ENCODE results near the gene MSMB. TPM values are rescaled to one million over a fixed set of nuclear protein-coding genes. Genes with fewer than 3 reads are reported as not detected.

Gene MSMB
- total and polyA plus RNA-seq, 2 of the 8 experiments (the other 6 are each of a cell fraction or from before 2014, with no cell fraction given), result not detected

- Histone ChIP-seq H3K79me1 (ENCODE audit: low read depth, low read length) (no peaks in the 10 kb centered on the region), H4K91ac (replicated peaks; ENCODE audit: insufficient read length, low read length) (no peak overlapping the region), H2BK120ac (replicated peaks; ENCODE audit: low read depth, low read length) (no peak overlapping the region), H3K4me3 (ENCODE audit: extremely low read depth in 1 of 4, insufficient read depth in 2 of 4, low read depth in 3 of 4, low read length in 4 of 4) (no peak overlapping the region), H3K36me3 (ENCODE audit: control insufficient read depth in 2 of 4, insufficient read depth in 4 of 4, low read length in 3 of 4) (no peaks in the 10 kb centered on the region), H3K14ac (ENCODE audit: insufficient read length) (no peak overlapping the region), H4K20me1 (replicated peaks in 1 of 2; ENCODE audit: control insufficient read depth in 1 of 2, insufficient read depth in 2 of 2, low read length in 2 of 2) (no peaks in the 10 kb centered on the region), H3K9me3 (ENCODE audit: insufficient read depth in 2 of 2, low read depth in 1 of 2, low read length in 1 of 2) (no peaks in the 10 kb centered on the region), H2AK5ac (ENCODE audit: low read depth, low read length) (no peak overlapping the region), H3K23me2 (ENCODE audit: low read depth, low read length) (no peaks in the 10 kb centered on the region), H4K8ac (ENCODE audit: extremely low read depth, insufficient read depth, low read length) (no peak overlapping the region), H3K27me3 (replicated peaks in 1 of 4; ENCODE audit: control insufficient read depth in 3 of 4, extremely low read depth in 1 of 4, insufficient read depth in 3 of 4, low read length in 3 of 4) (no peaks in the 10 kb centered on the region), H3K79me2 (ENCODE audit: control insufficient read depth in 1 of 2, insufficient read depth in 2 of 2, low read length in 2 of 2) (no peaks in the 10 kb centered on the region), H4K5ac (ENCODE audit: insufficient read length, low read depth, low read length) (no peak overlapping the region), H3K9ac (replicated peaks in 1 of 4; ENCODE audit: extremely low read depth in 1 of 4, low read depth in 3 of 4, low read length in 3 of 4) (no peak overlapping the region), H3K4me2 (ENCODE audit: insufficient read depth in 1 of 2, low read depth in 2 of 2, low read length in 2 of 2) (no peak overlapping the region; a peak in 1 of 4 replicates), H2AFZ (ENCODE audit: low read length) (peak overlapping the region; percentile 58; the same call in 1 of the 2 replicates), H2BK12ac (ENCODE audit: low read depth, low read length) (no peak overlapping the region), H3K27ac (ENCODE audit: low read depth, low read length) (no peak overlapping the region), H3K18ac (ENCODE audit: extremely low read depth, low read length) (peak overlapping the region; percentile 32; the same call in 1 of the 2 replicates), H2BK15ac (ENCODE audit: low read length) (0 out of 2 replicates have a peak overlapping the region, but pooled peaks have one; percentile 72), H3K4ac (replicated peaks; ENCODE audit: insufficient read length, low read depth, low read length) (no peak overlapping the region), H3K23ac (ENCODE audit: insufficient read length) (no peak overlapping the region), H2BK5ac (ENCODE audit: low read depth, low read length) (no peak overlapping the region), H2BK20ac (ENCODE audit: low read length) (no peak overlapping the region), H3K4me1 (replicated peaks in 1 of 4; ENCODE audit: control insufficient read depth in 3 of 4, insufficient read depth in 4 of 4, low read length in 3 of 4) (no peaks in the 10 kb centered on the region), H3K56ac (replicated peaks; ENCODE audit: insufficient read length, low read depth, low read length) (no peak overlapping the region)
- FAIRE-seq (no peak), DNase-seq (ENCODE audit: low read depth in 1 of 2, low spot score in 2 of 2) (no peak)
- peak; percentile 6 to 35 (median 9) for TF ChIP-seq CTCF (IDR thresholded peaks at IDR 0.05; ENCODE audit: control extremely low read depth in 1 of 3, insufficient read depth in 1 of 3, low read depth in 1 of 3, low read length in 3 of 3)
- TF ChIP-seq EZH2 (IDR thresholded peaks at IDR 0.05; ENCODE audit: low read depth, low read length, severe bottlenecking), result no peak
- TF ChIP-seq RAD21 (IDR thresholded peaks at IDR 0.05 in 1 of 2, conservative IDR thresholded peaks at IDR 0.05 in 1 of 2; ENCODE audit: low read depth in 2 of 2, low read length in 2 of 2), result peak; percentile 41 to 49; a peak in 3 of 4 replicates
- no peak for TF ChIP-seq MAFK (IDR thresholded peaks at IDR 0.05; ENCODE audit: low read depth, low read length)
- TF ChIP-seq BACH1 (IDR thresholded peaks at IDR 0.05; ENCODE audit: low read length), result no peak
- CTCF ChIA-PET (ENCODE audit: partially characterized antibody), result interaction anchor here (1.2 to 1.4 kb wide), 3 partner anchors 8 to 34 kb away, joined by 3 to 5 read pairs (median 3); no protein-coding TSS in a partner anchor
- WGBS, 2 experiments (ENCODE audit: extremely low coverage in 1 of 2, insufficient coverage in 1 of 2, insufficient read length in 1 of 2, insufficient replicate concordance in 2 of 2, low coverage in 1 of 2, low lambda C conversion rate in 2 of 2, missing lambda C conversion rate in 1 of 2), result 91% methylated on average over 8 of the region's 8 CpGs; no CpG with 5 or more reads in 1 of the 2 experiments
- POLR2A ChIA-PET (ENCODE audit: partially characterized antibody), result no interaction called here
Observed at GRCh38 chr10:46035923-46036849, 9.9 kb downstream of the MSMB start.

Measured in H1 (cell line).